NCI-H82 (cell line): ENCODE measurements around the gene TMEM51.
A peak's percentile ranks its signal among the peaks of the same experiment; 100 is the strongest.

Source experiments
- DNase-seq: peaks from one replicate; lab custom pipeline; 2025; lab: John Stamatoyannopoulos, UW

The TMEM51 gene

GRCh38 chr1:15196807-15197530, 43.4 kb downstream of the TMEM51 start:
- no peak for DNase-seq

DNA sequence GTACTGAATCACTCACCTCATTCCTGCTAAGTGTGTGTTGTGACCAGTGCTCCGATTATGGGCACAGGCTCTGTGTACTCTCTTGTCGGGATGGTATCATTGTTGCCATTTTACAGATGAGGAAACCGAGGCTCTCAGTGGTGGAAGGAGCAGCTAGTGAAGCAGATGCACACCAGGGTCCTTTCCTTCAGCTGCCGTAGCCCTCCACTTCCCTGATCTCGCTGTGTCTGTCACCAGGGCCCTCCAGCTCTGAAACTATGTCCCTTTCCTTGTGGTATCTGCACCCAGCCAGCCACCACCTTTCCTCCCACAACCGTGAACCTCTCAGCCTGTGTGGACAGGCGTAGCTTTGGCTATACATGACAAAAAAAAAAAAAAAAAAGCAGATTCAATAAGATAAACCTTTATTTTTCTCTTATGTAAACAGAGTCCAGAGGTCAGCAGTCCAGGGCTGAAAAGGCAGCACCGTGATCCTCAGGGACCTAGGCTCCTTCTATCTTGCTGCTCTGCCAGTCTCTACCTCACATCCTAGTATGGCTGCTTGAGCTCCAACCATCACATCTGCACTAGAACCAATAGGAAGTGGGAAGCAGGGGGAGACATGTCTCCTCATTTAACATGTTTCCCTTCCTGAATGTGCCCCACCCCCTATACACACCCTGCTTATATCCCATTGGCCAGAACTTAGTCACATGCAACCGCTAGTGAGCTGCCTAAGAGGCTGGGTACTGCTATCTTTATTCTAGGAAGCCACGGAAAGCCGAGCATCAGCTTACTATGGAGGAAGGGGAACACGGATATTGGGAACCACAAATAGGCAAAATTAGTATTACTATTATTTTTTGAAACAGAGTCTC, 44.3 kb downstream of the TMEM51 start:
- DNase-seq = peak; percentile 26

DNA sequence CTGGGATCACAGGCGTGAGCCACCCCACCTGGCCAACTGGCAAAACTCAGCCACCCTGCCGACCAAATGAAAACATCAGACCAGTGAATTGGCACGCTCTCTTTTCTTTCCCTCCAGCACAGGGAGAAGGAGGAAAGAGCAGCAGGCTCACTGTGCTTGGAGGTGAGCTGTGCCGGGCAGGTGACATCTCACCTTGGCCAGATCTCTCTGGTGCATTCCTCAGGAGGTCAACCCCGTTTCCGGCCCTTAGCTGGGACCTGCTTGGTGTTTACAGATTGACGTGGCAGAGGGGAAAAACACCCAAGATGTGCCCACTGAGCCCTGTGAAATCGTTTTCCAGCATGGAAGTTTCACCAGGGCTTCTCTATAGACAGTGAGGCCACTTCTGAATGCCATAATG, 45.1 kb downstream of the TMEM51 start:
- no peak for DNase-seq

DNA sequence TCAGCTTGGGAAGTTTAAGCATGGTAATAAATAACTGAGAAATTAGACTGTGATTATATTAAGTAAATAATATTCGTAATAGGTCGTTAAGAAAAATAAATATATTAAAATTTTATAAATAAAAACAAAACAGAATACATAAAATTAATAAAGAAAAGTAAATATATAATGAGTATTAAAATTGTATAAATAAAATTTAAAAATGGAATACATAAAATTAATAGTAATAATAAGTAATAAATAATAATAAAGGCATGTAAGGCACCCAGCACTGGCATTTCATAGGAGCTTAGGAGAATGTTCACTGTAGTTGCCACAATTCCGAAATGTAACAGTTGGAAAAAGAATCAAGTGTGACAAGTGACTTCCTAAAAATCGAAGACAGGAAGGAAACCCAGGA, 47.7 kb downstream of the TMEM51 start:
- DNase-seq = no peak

DNA sequence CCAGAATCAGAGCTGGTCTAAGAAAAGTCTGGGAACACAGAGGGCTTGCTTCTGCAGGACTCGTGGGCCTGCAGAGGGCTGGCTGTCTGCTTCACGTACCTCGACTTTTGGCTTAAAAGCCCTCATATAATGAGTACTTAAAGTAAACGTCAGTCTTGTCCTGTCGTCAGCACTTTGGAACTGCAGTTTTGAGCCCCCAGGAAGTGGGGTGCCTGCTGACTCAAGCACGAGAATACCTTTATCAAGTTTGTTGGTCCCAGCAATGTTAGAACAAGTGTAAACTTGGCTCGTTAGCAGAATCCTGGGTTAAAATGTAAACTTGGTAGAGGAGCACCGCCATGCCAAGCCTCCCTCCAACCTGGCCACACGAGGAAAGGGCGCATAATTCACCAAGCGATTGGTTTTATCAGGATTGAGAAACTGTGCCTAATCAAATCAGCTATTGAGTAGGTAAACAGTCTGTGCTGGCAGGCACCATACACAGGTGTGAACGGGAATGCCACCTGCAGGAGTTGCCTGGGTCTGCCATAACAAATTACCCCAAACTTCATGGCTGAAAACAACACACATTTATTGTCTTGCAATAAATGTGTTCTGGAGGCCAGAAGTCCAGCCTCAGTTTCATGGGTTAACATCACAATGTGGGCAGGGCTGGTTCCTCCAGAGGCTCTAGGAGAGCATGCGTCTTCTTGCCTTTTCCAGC, 48.5 kb downstream of the TMEM51 start:
- DNase-seq = no peak

- no peak for DNase-seq
These were observed 51.4 kb downstream of the TMEM51 start for GRCh38 chr1:15204931-15205330.

- no peak for DNase-seq
These were observed 52.2 kb downstream of the TMEM51 start for GRCh38 chr1:15205586-15206346.

DNA sequence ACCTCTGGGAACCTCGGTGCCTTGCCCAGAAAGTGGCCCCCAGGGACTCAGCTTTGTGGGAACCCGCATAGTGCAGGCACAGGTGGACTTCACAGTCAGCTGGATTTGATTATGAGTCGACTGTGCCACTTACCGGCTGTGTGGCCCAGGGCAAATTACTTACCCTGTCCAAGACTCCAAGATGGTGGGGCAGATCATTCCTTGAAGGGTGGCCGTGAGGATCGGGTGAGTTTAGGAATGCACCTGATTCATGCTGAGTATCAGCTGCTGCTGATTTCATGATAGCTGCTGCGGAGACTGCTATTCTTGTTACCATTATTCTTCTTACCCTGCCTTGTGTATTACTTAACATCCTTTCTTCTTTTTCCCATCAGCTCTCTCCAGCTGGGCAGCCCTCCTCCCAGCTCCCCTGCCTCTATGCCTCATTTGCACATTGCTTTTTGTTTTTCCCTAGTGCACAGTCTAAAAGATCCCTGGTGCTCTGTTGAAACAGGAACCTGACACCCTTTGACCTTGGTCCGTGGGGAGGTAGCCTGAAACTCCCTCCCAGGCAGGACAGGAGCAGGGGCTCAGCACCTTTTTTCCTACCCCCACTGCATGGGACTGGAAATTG, 53.0 kb downstream of the TMEM51 start:
- DNase-seq = no peak

- DNase-seq = no peak
These were observed 53.7 kb downstream of the TMEM51 start for GRCh38 chr1:15207031-15207828.

DNA sequence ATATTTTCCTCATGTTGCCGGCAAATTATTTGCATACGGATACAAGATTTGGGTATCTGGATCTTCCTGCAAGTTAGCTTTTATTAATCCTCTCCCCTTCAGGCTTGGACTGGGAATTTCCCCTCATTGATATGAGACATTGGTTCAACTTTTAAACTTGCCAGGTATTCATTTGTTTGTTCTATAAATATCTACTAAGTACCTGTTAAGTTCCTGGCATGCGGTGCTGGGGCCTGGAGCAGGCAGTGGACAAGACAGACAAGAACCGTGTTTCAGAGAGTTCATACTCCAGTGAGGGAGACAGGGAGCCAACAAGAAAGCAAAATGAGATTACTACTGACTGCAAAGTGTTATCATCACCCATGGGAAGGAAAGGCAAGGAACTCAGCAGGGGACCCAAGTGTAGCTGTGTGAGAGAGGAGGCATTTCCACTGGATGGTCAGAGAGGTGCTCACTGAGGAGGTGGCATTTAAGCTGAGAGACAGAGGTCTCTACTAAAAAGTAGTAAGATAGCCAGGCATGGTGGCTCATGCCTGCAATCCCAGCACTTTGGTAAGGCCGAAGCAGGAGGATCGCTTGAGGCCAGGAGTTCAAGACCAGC, 54.4 kb downstream of the TMEM51 start:
- DNase-seq = no peak

GRCh38 chr1:15210651-15211375, 57.3 kb downstream of the TMEM51 start:
- no peak for DNase-seq

DNA sequence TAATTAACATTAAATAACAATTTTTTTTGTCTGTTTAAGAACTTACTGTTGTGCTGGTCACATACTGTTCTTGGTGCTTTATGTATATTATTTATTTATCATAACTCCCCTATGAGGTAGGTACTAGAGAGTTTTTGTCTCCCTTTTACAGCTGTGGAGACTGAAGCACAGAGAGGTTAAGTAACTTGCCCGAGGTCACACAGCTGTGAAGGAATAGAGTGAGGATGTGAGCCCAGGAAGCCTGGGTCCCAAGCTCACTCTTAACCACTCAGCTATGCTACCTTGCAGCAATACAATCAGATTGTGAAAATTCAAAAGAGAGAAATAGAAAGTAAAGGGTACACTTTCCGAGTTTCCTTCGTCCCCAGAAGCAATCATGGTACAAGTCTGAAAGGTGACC, 57.9 kb downstream of the TMEM51 start:
- no peak for DNase-seq

GRCh38 chr1:15212216-15212953, 58.8 kb downstream of the TMEM51 start:
- peak; percentile 52 for DNase-seq

GRCh38 chr1:15212954-15213291, 59.4 kb downstream of the TMEM51 start:
- peak; percentile 58 for DNase-seq

DNA sequence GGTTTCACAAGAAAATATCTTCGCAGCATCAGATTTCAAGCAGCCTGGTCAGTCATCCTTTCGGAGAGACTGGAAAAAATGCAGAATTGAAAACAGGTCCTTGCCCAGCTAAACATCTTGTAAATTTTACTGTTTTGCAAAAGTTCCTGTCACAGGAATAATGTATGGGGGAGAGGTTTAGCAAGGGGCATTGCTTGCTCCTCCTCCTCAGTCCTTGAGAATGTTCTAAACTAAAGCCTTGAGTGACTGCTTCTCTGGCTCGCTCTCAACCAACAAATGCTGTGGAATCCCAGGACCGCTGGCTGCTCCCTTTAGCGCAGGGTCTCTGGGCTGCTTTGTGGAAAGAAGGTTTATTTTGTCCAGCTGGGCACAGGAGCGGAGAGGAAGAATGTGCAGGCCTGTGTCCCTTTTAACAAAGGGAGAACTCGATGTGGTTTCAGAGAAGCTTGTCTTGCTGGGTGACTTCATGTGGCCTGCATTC, 59.8 kb downstream of the TMEM51 start:
- no peak for DNase-seq

DNA sequence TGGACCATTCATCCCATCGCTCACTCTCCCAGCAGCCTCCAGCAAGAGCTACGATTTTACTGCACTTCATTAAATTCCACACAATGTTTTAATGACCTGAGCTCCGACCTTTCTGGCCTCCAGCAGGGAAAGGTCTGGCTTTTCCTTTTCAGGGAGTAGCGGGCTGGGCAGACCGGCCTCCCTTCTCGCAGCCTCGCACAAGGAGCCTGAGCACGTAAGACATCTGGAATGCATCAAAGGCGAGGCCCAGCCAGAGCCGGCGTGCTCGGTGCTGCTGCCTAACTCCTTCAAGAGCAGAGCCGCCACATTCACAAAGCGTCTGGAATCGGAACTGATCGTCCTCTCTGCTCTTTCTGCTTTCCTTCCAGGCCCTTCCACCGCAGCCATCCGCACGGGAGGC, 61.0 kb downstream of the TMEM51 start:
- DNase-seq = no peak

- no peak for DNase-seq
These were observed 61.6 kb downstream of the TMEM51 start for GRCh38 chr1:15215116-15215515.

GRCh38 chr1:15217654-15218053, 64.1 kb downstream of the TMEM51 start:
- DNase-seq = no peak
